Trophoblast cell (in vitro differentiated cells and primary cell): ENCODE data around the gene OLIG3.

Experiments used
- DNase-seq, 2 donors: peaks; one replicate each; pipeline ENCODE4 v3.0.0-alpha.2; 2016
- H2AFZ ChIP-seq: 2 replicates; pipeline ENCODE4 v1.6.1; 2013; ENCODE audit warnings: low read length, moderate library complexity, mild to moderate bottlenecking; ENCODE audit not compliant: insufficient read depth, poor library complexity
- H2AK5ac ChIP-seq: 2 replicates; pipeline ENCODE4 v1.6.1; 2013; ENCODE audit warnings: mild to moderate bottlenecking, low read length
- H2BK120ac ChIP-seq: 2 replicates; pipeline ENCODE4 v1.6.1; 2013; ENCODE audit warnings: low read length, mild to moderate bottlenecking, moderate library complexity; ENCODE audit not compliant: insufficient read depth, poor library complexity
- H2BK12ac ChIP-seq: 2 replicates; pipeline ENCODE4 v1.6.1; 2013; ENCODE audit warnings: mild to moderate bottlenecking, low read length, moderate library complexity
- H2BK5ac ChIP-seq: 2 replicates; pipeline ENCODE4 v1.6.1; 2013; ENCODE audit warnings: low read length, low read depth, moderate library complexity, mild to moderate bottlenecking; ENCODE audit not compliant: poor library complexity
- H3K14ac ChIP-seq: 2 replicates; pipeline ENCODE4 v1.6.1; 2013; ENCODE audit warnings: mild to moderate bottlenecking, low read length
- H3K18ac ChIP-seq: 2 replicates; pipeline ENCODE4 v1.6.1; 2013; ENCODE audit warnings: mild to moderate bottlenecking, low read length
- H3K23ac ChIP-seq: 2 replicates; pipeline ENCODE4 v1.6.1; 2013; ENCODE audit warnings: low read length
- H3K27ac ChIP-seq: 2 replicates; pipeline ENCODE4 v1.5.1; 2013; ENCODE audit warnings: low read depth, mild to moderate bottlenecking, inconsistent platforms, low read length, moderate library complexity
- H3K27me3 ChIP-seq: 2 replicates; pipeline ENCODE4 v1.6.1; 2013; ENCODE audit warnings: inconsistent platforms, mild to moderate bottlenecking, low read length, moderate library complexity; ENCODE audit not compliant: insufficient read depth
- H3K36me3 ChIP-seq, 2 experiments: 1 replicate in 1 of 2; 2 replicates in 1 of 2; pipeline ENCODE4 v1.6.1; 2013; ENCODE audit warnings: low read length in 2 of 2, mild to moderate bottlenecking in 2 of 2, moderate library complexity in 1 of 2; ENCODE audit not compliant: insufficient read depth in 2 of 2, control insufficient read depth in 1 of 2
- H3K4ac ChIP-seq: 2 replicates; pipeline ENCODE4 v1.6.1; 2013; ENCODE audit warnings: low read depth, mild to moderate bottlenecking, low read length, moderate library complexity
- H3K4me1 ChIP-seq, 2 experiments: 1 replicate in 1 of 2; 2 replicates in 1 of 2; pipeline ENCODE4 v1.6.1; 2013; ENCODE audit warnings: low read length in 2 of 2, mild to moderate bottlenecking in 2 of 2, moderate library complexity in 1 of 2; ENCODE audit not compliant: insufficient read depth in 2 of 2, control insufficient read depth in 1 of 2
- H3K4me2 ChIP-seq: 2 replicates; pipeline ENCODE4 v1.6.1; 2013; ENCODE audit warnings: inconsistent platforms, mild to moderate bottlenecking, low read length, moderate library complexity
- H3K4me3 ChIP-seq: 2 replicates; pipeline ENCODE4 v1.5.1; 2013; ENCODE audit warnings: mild to moderate bottlenecking, low read depth, low read length, inconsistent platforms
- H3K79me1 ChIP-seq: one replicate; pipeline ENCODE4 v1.6.1; 2013; ENCODE audit warnings: low read length
- H3K79me2 ChIP-seq: 2 replicates; pipeline ENCODE4 v1.6.1; 2013; ENCODE audit warnings: low read length, mild to moderate bottlenecking; ENCODE audit not compliant: control insufficient read depth, insufficient read depth, poor library complexity
- H3K9ac ChIP-seq: 2 replicates; pipeline ENCODE4 v1.6.1; 2013; ENCODE audit warnings: mild to moderate bottlenecking, low read length
- H3K9me3 ChIP-seq: 2 replicates; pipeline ENCODE4 v1.6.1; 2013; ENCODE audit warnings: low read depth, mild to moderate bottlenecking, control low read depth, inconsistent platforms, low read length; ENCODE audit not compliant: insufficient read depth
- H4K12ac ChIP-seq: 2 replicates; pipeline ENCODE4 v1.6.1; 2013; ENCODE audit warnings: low read depth, mild to moderate bottlenecking, low read length, moderate library complexity
- H4K8ac ChIP-seq: 2 replicates; pipeline ENCODE4 v1.6.1; 2013; ENCODE audit warnings: low read depth, mild to moderate bottlenecking, low read length, moderate library complexity
- H4K91ac ChIP-seq: one replicate; pipeline ENCODE4 v1.6.1; 2013; ENCODE audit warnings: low read depth, mild to moderate bottlenecking, low read length, moderate library complexity
- WGBS: extraction: QIAGEN DNeasy Blood & Tissue Kit; methylation state at CpG from one replicate; pipeline ENCODE4 v1.1.7; 2013; ENCODE audit warnings: missing lambda C conversion rate; ENCODE audit not compliant: insufficient read length, insufficient coverage; ENCODE audit errors: extremely low coverage; 5-methylcytosine and 5-hydroxymethylcytosine counted together

Gene OLIG3

DNA sequence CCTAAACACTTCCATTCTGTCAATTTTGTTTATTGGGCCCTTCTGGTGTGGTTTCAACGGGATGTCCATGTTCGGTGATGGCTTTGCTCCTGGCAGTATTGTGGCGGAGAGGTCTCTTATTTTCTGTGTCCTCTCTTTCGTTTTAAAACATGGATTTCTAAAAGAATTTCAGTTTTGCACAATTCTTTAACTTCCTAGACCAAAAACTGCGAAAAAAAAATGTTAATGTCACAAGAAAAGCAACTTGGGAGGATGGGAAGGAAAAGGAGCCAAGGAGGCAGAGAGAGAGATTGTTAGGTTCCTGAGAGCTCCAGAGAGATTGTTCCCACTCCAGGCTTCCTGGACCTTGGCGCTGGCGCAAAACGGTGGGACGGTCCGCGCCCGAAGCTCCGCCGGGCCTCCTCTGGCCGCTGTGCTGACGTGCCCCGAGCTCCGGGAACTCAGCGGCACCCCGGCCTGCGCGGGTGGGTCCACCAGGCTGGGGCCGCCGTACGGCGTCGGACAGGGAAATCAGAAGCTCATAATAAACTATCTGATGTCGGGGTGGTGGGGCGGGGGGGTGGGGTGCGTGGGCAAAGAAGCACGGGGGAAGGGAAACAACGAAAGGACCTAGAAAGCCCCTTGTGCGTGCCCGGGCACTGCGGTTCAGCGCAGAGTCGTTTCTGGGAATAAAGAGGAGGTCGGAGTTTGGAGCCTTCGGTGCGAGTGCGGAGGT is 951 bp upstream of the OLIG3 start:
- Histone ChIP-seq H4K8ac (no peak overlapping the region), H3K4me2 (peak overlapping the region; percentile 32), H2AK5ac (no peak overlapping the region)

DNA sequence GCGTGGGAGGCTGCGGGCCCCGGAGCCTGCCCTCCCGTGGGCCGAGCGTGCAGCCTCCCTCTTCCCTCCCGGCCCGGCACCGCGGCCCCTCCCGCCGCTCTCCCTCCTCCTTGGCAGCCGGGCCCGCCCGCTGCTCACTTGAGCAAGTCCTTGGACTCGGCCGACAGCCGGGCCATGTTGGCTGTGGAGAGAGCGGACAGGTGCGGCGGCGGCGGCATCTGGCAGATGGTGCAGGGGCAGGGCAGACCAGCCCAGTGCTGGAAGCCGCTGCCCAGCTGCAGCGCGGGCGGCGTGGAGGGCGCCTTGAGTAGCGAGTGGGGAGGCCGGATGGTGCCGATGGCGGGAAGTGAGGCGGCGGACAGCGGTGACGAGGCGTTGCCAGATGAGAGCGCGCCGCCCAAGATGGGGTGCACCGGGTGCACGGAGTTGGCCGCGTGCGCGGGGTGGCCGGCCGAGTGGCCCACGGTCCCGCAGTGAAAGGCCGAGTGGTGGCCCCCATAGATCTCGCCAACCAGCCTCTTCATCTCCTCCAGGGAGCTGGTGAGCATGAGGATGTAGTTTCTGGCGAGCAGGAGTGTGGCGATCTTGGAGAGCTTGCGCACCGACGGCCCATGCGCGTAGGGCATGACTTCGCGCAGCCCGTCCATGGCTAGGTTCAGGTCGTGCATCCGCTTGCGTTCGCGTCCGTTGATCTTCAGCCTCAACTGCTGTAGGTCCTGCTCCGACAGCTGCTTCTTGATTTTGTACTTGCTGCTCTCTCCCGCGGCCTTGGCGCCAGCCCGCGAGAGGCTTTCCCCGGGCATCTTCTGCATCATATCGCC is 766 bp downstream of the OLIG3 start:
- H3K9ac ChIP-seq = no peak overlapping the region
- H3K23ac ChIP-seq = peak overlapping the region; percentile 83
- no peak overlapping the region for H2AK5ac ChIP-seq
- peaks cover 27 to 35% of the 10 kb centered on the region in 2 experiments for H3K4me1 ChIP-seq
- peaks cover 96% of the 10 kb centered on the region for H3K27me3 ChIP-seq
- no peak overlapping the region for H3K4ac ChIP-seq
- no peak overlapping the region for H4K91ac ChIP-seq
- H3K79me2 ChIP-seq = no peaks in the 10 kb centered on the region
- no peak overlapping the region for H3K27ac ChIP-seq
- H3K79me1 ChIP-seq = no peaks in the 10 kb centered on the region
- no peak overlapping the region for H3K14ac ChIP-seq
- H2BK120ac ChIP-seq = no peak overlapping the region
- no peak overlapping the region for H4K8ac ChIP-seq
- H2BK12ac ChIP-seq = no peak overlapping the region
- no peak overlapping the region for H2BK5ac ChIP-seq
- DNase-seq = no peak
- WGBS = no CpG with 5 or more reads among the region's 77 CpGs
- peak overlapping the region; percentile 37 for H2AFZ ChIP-seq
- no peaks in the 10 kb centered on the region for H3K36me3 ChIP-seq
- H4K12ac ChIP-seq = no peak overlapping the region
- H3K4me3 ChIP-seq = no peak overlapping the region
- no peak overlapping the region for H3K18ac ChIP-seq
- peaks cover 12% of the 10 kb centered on the region for H3K9me3 ChIP-seq
- H3K4me2 ChIP-seq = peak overlapping the region; percentile 4

More for the DNA sequence above, 951 bp upstream of the OLIG3 start:
- Histone ChIP-seq H2BK5ac (no peak overlapping the region), H2BK12ac (no peak overlapping the region), H2BK120ac (no peak overlapping the region), H3K79me2 (no peaks in the 10 kb centered on the region), H3K4ac (no peak overlapping the region), H3K18ac (no peak overlapping the region), H3K23ac (no peak overlapping the region), H3K9me3 (peaks cover 12% of the 10 kb centered on the region), H3K4me1 (peaks cover 15 to 22% of the 10 kb centered on the region in 2 experiments), H3K14ac (no peak overlapping the region), H3K27ac (no peak overlapping the region), H3K9ac (no peak overlapping the region), H3K36me3 (no peaks in the 10 kb centered on the region), H4K91ac (no peak overlapping the region), H2AFZ (peak overlapping the region; percentile 17), H4K12ac (no peak overlapping the region), H3K27me3 (peaks cover 82% of the 10 kb centered on the region), H3K79me1 (no peaks in the 10 kb centered on the region), H3K4me3 (no peak overlapping the region)
- no peak for DNase-seq
- no CpG with 5 or more reads among the region's 41 CpGs for WGBS

DNA sequence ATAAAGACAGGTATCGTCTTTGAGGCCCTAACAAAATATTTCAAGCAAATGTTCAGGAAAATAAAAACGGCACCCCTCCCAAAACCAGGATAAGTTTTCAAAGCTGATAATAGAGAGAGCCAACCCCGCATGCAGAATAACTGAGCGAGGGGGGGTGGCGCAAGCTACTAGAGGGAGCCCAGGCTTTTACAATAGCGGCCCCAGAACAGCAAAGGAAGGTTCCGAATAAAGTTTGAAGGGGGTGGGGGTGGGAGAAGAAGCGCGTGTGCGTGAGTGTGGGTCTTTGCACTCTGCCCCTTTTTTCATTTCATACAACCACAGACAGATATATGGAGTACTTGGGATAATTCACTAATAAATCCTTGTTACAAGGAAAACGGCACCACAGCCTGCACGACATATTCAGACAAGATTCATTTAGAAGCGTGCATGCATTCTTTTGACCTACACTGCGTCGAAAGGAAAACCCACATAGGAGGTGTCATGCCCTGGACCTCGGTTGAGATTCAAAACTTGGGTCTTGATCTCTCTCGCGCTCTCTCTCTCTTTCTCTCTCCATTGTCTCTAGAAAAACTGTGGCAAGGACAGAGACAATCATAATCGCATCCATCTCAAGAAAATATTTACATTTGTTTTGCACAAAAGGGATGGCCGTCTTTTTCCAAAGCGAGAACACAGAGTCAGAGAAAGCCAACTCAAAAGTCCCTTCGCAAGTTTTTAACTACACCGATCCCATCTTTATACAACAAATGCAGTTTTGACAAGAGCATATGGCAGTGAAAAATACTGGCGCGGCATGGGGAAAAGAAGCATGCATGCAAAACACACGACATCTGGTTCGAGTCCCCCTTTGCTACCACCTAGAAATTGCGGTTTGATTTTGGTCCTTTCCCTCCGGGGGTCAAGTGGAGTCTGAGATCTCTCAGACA is 1.6 kb downstream of the OLIG3 start:
- peaks cover 9% of the 10 kb centered on the region for H3K9me3 ChIP-seq
- no peaks in the 10 kb centered on the region for H3K79me2 ChIP-seq
- no peak overlapping the region for H4K12ac ChIP-seq
- H3K36me3 ChIP-seq = no peaks in the 10 kb centered on the region
- no peak overlapping the region for H4K91ac ChIP-seq
- no peak overlapping the region for H3K23ac ChIP-seq
- no peak overlapping the region for H3K27ac ChIP-seq
- no peak overlapping the region for H2BK120ac ChIP-seq
- H3K4me3 ChIP-seq = no peak overlapping the region
- no peak overlapping the region for H2BK5ac ChIP-seq
- H3K14ac ChIP-seq = no peak overlapping the region
- no peak overlapping the region for H3K4ac ChIP-seq
- peaks cover 21 to 29% of the 10 kb centered on the region in 2 experiments for H3K4me1 ChIP-seq
- DNase-seq = no peak
- H3K27me3 ChIP-seq = peaks cover 96% of the 10 kb centered on the region
- no peak overlapping the region for H4K8ac ChIP-seq
- H2AK5ac ChIP-seq = no peak overlapping the region
- H3K4me2 ChIP-seq = no peak overlapping the region
- H2BK12ac ChIP-seq = no peak overlapping the region
- no CpG with 5 or more reads among the region's 29 CpGs for whole genome bisulfite sequencing
- H3K18ac ChIP-seq = no peak overlapping the region
- H3K9ac ChIP-seq = no peak overlapping the region
- no peaks in the 10 kb centered on the region for H3K79me1 ChIP-seq
- no peak overlapping the region for H2AFZ ChIP-seq

DNA sequence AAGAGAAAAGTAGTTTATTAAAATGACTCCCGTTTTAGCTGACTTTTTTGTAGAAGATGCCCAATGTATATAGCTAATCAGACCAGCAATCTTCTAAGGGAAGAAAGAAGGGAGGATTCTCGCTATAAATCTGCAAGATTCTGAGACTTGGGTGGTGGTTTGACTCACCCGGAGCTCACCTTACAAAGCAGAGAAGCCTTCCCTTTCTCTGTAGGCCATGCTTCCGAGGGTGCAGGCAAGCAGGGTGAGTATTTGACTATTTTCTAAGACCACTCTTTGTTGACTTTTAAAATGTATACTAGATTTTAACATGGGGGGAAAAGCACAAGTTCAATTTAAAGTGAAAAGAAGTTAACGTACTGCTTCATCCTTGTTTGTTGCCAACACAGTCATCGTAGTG is 2.7 kb downstream of the OLIG3 start:
- Histone ChIP-seq H2AK5ac (no peak overlapping the region), H3K23ac (no peak overlapping the region), H3K4ac (no peak overlapping the region), H3K14ac (no peak overlapping the region), H2BK120ac (no peak overlapping the region), H3K27me3 (peaks cover 95% of the 10 kb centered on the region), H3K4me2 (no peak overlapping the region), H3K9ac (no peak overlapping the region), H2BK12ac (no peak overlapping the region), H3K79me2 (no peaks in the 10 kb centered on the region), H4K8ac (no peak overlapping the region), H2AFZ (no peak overlapping the region), H4K91ac (no peak overlapping the region), H3K4me3 (no peak overlapping the region), H2BK5ac (no peak overlapping the region), H3K4me1 (peaks cover 16 to 21% of the 10 kb centered on the region in 2 experiments), H4K12ac (no peak overlapping the region), H3K18ac (no peak overlapping the region), H3K79me1 (no peaks in the 10 kb centered on the region), H3K27ac (no peak overlapping the region), H3K9me3 (peaks cover 9% of the 10 kb centered on the region), H3K36me3 (no peaks in the 10 kb centered on the region)
- WGBS = no CpG with 5 or more reads among the region's 6 CpGs
- no peak for DNase-seq
